ENCODE data around the gene DYRK1B.
"Not testable (repeated sequence)": the region's sequence is repeated elsewhere in the genome, so short reads cannot be mapped to it uniquely, and the experiment has no call there.

DNA sequence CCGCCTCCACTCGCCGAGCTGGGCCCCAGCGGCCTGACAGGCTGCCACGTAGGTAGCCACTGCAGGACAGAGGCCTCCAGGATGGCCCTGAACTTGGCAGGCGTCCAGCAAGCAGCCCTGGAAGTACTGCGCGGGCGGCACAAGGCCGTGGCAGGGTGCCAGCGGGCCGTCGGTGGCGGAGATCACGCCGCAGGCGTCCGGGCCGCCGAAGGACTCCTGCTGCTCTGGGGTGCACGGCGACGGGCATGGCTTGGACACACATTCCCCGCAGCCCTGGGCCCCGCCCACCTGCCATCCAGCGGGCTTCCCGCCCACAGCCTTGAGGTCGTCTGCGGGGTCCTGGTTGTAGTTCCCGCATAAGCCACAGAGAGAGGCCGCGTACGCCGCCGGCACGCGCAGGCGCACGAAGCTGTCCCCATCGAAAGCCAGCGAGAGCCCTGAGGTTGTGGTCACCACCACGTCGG lies 41.5 kb upstream of the DYRK1B start:
- TF ChIP-seq, protein P1, sequence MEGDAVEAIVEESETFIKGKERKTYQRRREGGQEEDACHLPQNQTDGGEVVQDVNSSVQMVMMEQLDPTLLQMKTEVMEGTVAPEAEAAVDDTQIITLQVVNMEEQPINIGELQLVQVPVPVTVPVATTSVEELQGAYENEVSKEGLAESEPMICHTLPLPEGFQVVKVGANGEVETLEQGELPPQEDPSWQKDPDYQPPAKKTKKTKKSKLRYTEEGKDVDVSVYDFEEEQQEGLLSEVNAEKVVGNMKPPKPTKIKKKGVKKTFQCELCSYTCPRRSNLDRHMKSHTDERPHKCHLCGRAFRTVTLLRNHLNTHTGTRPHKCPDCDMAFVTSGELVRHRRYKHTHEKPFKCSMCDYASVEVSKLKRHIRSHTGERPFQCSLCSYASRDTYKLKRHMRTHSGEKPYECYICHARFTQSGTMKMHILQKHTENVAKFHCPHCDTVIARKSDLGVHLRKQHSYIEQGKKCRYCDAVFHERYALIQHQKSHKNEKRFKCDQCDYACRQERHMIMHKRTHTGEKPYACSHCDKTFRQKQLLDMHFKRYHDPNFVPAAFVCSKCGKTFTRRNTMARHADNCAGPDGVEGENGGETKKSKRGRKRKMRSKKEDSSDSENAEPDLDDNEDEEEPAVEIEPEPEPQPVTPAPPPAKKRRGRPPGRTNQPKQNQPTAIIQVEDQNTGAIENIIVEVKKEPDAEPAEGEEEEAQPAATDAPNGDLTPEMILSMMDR (IDR thresholded peaks at IDR 0.05): not testable (repeated sequence)
- TF ChIP-seq ELF4 (CRISPR knock-in tag; IDR thresholded peaks at IDR 0.05; ENCODE audit: low read depth); FOXK1 (CRISPR knock-in tag; IDR thresholded peaks at IDR 0.05); ZNF138 (CRISPR knock-in tag; conservative IDR thresholded peaks at IDR 0.05); ESRRA (CRISPR knock-in tag; IDR thresholded peaks at IDR 0.05; ENCODE audit: borderline replicate concordance); TEAD1 (CRISPR knock-in tag; IDR thresholded peaks at IDR 0.05): not testable (repeated sequence)
- TF ChIP-seq, protein P2, sequence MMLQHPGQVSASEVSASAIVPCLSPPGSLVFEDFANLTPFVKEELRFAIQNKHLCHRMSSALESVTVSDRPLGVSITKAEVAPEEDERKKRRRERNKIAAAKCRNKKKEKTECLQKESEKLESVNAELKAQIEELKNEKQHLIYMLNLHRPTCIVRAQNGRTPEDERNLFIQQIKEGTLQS (CRISPR knock-in tag; conservative IDR thresholded peaks at IDR 0.05): not testable (repeated sequence)
- TF ChIP-seq, protein P3, sequence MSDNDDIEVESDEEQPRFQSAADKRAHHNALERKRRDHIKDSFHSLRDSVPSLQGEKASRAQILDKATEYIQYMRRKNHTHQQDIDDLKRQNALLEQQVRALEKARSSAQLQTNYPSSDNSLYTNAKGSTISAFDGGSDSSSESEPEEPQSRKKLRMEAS (CRISPR knock-in tag; IDR thresholded peaks at IDR 0.05): not testable (repeated sequence)
- TF ChIP-seq, protein P4, sequence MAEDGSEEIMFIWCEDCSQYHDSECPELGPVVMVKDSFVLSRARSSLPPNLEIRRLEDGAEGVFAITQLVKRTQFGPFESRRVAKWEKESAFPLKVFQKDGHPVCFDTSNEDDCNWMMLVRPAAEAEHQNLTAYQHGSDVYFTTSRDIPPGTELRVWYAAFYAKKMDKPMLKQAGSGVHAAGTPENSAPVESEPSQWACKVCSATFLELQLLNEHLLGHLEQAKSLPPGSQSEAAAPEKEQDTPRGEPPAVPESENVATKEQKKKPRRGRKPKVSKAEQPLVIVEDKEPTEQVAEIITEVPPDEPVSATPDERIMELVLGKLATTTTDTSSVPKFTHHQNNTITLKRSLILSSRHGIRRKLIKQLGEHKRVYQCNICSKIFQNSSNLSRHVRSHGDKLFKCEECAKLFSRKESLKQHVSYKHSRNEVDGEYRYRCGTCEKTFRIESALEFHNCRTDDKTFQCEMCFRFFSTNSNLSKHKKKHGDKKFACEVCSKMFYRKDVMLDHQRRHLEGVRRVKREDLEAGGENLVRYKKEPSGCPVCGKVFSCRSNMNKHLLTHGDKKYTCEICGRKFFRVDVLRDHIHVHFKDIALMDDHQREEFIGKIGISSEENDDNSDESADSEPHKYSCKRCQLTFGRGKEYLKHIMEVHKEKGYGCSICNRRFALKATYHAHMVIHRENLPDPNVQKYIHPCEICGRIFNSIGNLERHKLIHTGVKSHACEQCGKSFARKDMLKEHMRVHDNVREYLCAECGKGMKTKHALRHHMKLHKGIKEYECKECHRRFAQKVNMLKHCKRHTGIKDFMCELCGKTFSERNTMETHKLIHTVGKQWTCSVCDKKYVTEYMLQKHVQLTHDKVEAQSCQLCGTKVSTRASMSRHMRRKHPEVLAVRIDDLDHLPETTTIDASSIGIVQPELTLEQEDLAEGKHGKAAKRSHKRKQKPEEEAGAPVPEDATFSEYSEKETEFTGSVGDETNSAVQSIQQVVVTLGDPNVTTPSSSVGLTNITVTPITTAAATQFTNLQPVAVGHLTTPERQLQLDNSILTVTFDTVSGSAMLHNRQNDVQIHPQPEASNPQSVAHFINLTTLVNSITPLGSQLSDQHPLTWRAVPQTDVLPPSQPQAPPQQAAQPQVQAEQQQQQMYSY (CRISPR knock-in tag; IDR thresholded peaks at IDR 0.05): not testable (repeated sequence)

Data from WTC11 (cell line).